Measurements from ENCODE around the gene SH3GL2.
A peak's percentile ranks its signal among the peaks of the same experiment; 100 is the strongest.

SH3GL2 gene

DNA sequence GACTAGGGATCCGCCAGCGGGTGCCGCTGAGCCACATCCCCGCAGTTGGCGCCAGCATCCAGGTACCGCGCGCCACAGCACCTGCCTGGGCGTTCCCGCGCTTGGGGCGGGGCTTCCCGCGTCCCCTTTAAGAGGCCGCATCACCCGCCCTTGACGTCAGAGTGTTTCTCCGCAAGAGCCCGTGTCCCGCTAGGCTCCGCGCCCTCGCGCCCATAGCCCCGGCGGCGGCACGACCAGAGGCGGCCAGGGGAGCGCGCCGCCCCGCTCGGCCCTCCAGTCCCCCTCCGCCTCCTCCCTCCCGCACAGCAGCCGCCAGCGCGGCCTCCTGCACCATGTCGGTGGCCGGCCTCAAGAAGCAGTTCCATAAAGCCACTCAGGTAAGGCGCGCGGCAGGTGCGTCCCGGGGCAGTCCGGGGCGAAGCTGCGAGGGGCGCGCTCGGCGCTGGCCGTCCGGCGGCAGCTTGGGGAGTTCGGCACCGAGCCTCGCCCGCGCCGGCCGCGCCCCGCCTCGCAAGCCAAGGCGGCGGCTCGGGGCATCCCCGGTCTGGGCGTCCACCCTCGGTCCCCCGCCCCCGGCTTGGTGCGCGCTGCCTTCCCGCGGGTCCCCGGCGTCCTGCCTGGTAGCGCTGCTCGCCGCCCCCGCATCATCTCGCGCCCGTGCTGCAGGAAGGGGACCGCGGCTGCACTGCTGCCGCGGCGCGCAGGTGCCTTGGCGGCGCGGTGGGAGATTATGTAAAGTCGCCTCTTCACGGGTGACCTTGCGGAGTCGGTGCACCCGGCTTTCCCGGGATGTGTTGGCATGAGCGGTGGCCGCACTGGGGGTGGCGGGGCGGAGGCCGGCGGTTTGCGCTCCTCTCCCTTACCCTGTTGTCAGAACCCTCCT lies at the start of gene SH3GL2:
TSS of gene SH3GL2 (plus strand) at position 156 of the 883 bp plus-strand sequence.
- no peak for DNase-seq (ENCODE audit: low spot score)

DNA sequence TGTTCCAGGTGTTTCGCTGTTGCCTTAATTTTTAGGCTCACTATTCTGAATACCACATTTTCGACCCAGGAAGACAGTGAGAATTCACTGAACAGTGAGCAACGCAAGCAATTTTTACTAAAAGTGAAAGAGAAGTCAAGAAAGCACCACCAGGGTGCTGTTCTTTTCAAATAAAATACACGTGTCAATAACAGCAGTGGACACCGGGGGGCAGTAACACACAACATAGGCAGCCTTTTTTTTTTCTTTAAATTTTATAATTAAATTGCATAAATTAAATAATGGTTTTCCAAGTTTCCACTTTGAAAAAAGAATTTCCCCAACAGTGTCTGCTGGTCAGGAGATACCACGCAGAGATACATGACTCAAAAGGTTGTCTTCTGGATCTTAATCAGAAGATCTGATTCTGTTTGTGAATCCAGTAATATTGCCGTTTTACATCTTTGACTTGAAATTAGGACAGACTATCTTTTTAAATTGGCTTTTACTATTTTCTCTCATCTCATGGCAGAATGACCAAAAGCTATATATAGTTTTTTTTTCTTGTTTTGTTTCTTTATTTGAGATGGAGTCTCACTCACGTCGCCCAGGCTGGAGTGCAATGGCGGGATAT lies 47.1 kb upstream of the SH3GL2 start:
- peak; percentile 60 for DNase-seq (ENCODE audit: low spot score)

- DNase-seq (ENCODE audit: low spot score): no peak
Observed at GRCh38 chr9:17532461-17532860, 46.4 kb upstream of the SH3GL2 start.

DNA sequence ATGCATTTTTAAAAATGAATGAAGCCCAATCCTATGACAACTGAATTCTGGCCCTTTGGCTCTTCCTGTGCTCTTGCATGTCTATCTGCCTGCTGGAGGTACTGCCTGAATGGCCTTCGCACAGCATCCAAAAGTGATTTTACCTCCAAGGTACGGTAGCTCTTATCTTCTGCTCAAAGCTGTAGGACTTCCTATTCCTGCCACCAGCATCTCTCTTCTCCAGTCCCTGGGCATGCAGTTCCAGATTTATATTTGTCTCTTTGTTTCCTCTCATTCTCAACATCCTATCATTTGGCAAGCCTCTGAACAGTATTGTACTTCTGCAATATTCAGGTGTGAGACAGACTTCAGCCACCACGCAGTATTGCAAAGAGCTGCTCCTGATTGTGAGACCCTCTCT lies 43.7 kb upstream of the SH3GL2 start:
- no peak for DNase-seq (ENCODE audit: low spot score)

DNA sequence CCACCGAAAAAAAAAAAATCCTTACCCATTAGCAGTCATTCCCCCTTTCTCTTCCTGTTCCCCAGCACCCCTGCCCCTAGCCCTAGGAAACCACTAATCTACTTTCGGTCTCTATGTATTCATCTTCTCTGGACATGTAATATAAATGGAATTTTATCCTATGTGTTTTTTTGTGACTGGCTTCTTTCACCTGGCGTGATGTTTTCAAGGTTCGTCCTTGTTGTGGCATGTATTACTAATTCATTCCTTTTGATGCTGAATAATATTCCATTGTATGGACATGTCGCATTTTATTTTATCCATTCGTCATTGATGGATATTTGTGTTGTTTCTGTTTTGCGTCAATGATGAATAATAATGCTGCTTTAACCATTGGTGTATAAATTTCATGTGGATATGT lies 42.8 kb upstream of the SH3GL2 start:
- DNase-seq (ENCODE audit: low spot score): no peak

DNA sequence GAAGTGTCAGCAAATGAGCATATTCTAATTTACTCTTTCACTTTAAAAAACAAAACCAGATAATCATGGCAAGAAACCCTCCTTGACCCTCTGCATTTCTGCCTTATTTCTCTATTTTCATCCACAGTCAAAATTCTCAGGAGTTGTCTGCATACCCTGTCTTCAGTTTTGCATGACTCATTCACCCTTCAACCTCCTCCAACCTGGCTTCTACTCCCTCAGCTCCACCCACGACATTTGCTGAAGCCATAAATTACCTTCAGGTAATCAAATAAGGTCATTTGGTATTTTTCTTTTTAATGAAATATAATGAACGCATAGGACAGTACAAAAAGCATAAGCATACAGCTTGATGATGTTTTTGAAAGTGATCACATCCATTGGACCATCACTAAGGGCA lies 27.8 kb upstream of the SH3GL2 start:
- DNase-seq (ENCODE audit: low spot score): no peak

- DNase-seq (ENCODE audit: low spot score): no peak
Observed at GRCh38 chr9:17555362-17556054, 23.4 kb upstream of the SH3GL2 start.

DNA sequence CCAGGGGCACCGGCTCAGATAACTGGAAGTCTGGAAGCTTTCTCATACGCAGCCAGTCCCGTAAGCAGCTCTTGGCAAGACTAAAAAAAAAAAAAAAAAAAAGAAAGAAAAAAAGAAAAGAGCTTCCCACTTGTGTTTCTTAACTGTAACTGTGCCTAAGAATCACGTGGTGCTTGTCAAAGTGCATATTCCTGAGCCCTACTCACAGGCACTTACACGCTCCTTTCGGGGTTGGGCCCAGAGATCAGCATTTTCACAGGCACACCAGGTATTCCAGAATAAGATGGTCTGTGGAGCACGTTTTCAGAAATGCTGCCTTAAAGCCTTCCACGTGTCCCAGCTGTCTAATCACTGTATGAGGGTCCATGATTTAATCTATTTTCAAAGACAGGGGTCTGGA lies 22.6 kb upstream of the SH3GL2 start:
- no peak for DNase-seq (ENCODE audit: low spot score)

DNA sequence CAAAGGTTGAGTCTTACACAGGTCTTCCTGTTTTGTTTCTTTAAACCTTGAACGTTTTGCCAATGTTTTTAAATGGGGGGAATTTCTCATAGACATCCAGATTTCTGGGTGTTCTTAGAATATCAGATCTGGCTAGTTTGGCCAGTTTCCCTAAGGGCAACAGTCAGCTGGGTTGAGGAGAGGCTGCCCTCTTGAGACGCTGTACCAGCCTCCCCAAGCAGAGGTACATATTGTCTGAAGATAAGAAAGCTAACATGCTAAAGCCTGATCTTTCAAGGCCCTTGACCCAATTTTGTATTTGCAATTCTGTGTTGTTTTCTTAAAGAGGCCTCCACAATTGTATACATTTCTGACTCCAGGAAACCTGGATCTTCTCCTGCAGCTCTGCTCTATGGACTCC lies 21.9 kb upstream of the SH3GL2 start:
- DNase-seq (ENCODE audit: low spot score): no peak

DNA sequence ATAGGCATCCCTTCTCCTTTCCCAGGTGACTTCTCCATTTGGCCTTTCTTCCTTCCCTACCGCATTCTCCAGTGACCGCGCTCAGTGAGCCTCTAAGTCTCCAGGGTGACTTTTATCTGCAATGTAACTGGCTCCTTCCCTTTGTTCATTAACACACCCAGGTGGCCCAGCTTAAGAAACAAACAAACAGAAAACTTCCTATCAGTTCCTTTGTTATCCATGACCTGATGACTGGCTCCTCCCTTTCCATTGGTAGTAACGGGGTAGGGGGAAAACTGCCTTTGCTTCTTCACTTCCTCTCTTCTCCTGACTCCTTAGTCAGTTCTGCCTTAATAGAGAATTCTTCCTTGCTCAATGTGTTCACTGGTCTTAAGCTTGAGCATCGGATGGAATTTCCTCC lies 7.0 kb upstream of the SH3GL2 start:
- DNase-seq (ENCODE audit: low spot score): no peak

DNA sequence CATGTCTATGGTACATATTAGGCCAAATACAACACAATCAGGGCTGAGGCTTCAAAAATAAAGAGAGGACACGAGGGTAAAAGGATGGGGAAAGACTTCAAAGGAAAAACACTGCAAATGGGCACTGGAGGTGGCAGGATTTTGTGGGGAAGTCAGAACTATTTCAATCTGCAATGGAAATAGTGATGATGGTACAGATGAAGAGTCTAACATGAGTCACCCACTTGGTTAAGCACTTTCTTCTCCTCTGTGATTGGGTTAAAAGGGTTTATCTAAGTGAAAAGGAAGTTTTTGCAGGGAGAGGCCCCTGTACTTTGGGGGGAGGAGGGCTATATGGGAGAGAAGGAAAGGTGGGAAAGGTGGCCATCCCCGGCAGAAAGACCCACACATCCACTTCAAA lies 4.5 kb upstream of the SH3GL2 start:
- peak; percentile 13 for DNase-seq (ENCODE audit: low spot score)

DNA sequence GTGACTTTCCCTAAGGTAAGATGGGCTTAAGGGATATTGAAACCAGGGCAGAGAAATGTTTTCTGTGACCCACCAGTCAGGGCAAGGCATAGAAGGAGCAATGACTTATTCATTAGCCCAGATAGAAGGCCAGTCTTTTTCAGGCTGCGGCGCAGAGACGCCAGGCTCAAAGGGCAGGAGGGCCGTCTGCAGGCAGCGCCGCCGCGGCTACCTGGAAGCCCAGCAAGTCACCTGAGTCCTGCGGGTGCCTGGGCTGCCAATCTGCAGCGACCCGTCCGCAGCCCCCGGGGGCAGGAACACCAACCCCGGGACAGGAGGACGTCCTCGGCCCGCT lies 322 bp upstream of the SH3GL2 start:
- no peak for DNase-seq (ENCODE audit: low spot score)

GRCh38 chr9:17580119-17580518 lies 1.3 kb downstream of the SH3GL2 start:
- DNase-seq (ENCODE audit: low spot score): no peak

DNA sequence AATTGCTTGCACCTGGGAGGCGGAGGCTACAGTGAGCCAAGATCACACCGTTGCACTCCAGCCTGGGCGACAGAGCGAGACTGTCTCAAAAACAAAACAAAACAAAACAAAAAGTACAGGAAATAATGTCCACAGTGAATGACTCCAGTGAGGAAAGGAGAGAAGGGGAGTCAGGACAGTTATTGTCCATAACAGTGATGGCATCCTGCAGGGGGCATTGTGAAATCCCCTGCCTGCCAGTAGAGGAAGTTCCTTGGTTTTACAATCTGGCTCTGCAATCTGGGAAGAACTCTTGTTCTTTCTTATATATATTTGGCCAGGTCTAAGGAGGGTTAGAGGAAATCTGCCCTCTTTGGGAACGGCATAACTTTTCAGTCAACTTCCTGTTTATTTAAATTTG lies 8.2 kb downstream of the SH3GL2 start:
- DNase-seq (ENCODE audit: low spot score): no peak

- no peak for DNase-seq (ENCODE audit: low spot score)
Observed at GRCh38 chr9:17588395-17588794, 9.5 kb downstream of the SH3GL2 start.

GRCh38 chr9:17588941-17589340 lies 10.1 kb downstream of the SH3GL2 start:
- no peak for DNase-seq (ENCODE audit: low spot score)

GRCh38 chr9:17589771-17590170 lies 10.9 kb downstream of the SH3GL2 start:
- DNase-seq (ENCODE audit: low spot score): no peak

GRCh38 chr9:17594961-17595360 lies 16.1 kb downstream of the SH3GL2 start:
- DNase-seq (ENCODE audit: low spot score): no peak

DNA sequence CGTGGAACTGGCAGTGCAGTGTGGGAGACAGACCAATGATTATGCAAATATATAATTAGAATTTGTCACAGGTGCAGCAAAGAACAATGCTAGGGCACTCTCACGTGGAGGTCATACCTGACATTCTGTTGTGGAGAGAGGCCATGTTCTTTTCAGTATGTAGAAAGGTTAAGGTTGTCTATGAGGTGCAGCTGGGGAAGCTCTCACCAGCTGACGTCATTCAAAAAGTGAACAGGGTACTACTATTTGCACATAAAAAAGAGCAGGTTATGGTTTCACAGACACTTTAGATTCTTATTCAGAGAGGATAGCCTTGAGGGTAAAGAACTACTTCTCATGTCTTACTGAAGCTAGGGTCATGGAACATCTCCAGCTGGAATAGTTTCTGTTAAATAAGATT lies 19.1 kb downstream of the SH3GL2 start:
- DNase-seq (ENCODE audit: low spot score): no peak

DNA sequence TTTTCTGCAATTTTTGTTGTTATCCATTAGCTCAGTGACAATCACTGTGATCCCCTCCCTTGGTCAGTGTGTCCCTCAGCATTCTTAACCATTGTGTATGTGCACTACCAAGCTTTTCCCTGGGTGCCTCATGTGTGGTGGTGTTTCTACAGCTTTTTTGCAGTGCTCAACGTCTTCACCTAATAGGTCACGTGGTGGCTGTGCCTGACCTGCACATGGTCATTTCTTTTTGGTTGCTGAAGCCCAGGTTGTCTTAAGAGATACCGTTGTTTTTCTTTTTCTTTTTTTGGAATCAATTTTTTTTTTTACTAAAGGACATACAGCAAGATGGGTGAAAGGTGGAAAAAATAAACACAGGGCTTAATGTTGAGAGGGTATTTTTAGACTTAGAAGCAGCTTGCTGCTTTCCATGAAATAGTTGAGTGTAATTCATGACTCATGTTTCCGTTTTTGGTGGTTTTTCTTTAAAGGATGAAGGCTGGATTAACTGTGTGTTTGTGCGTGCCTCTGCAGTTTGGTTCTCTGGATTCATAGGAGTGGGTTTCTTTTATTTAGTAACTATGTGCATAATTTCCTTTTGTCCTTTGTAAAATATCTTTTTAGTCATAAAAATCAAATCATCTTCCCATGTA lies 22.2 kb downstream of the SH3GL2 start:
- DNase-seq (ENCODE audit: low spot score): peak; percentile 14

DNA sequence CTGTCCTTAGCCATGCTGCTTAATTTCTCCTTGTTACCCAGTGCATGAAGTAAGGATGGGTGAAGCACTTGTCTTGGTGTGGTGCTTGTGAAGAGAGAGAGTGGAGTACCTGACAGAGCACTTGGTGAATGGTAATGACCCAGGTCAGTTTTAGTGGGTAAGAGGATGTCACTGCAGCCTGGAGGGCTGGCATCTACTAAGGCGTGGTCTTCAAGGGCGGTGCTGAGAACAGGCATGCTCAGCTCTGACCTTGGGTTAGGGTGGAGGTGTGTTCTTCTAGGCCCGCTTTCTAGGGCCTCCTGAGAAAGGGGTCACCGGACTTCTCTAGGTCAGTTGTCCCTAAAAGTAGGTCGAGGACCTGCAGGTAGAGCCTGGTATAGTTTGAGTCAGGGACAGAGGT lies 25.7 kb downstream of the SH3GL2 start:
- no peak for DNase-seq (ENCODE audit: low spot score)

DNA sequence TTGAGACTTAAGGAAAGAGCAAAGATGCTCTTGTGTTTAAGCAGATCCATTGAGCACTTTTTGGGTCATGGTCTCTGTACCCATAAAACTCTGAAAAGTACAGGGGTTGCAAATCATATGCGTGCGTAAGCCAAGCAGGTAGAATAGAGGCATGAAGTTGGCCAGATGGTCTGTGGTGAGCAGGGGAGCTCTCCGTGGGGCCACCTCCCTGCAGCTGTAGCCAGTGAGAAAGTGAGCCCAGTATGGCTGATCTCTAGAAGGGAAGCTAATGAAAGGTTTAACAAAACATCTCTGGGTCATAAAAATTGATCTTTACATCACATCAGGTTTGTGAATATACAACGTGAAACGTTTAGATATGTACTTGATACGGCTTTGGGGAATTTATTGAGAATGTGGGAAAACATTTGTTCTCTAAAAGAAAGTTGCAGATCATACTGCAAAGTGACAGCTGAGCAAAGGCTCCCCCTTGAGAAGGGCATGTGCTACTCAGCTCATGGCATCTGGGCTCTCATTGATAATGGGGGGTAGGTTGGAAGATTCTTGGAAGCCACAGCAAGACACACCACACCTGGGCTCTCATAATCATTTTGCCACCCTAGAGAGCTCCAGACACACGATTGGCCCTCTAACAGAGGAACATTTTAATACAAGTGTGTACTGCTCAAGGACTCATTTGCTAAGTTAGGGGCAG lies 30.6 kb downstream of the SH3GL2 start:
- no peak for DNase-seq (ENCODE audit: low spot score)

All from RKO (cell line).